Esophagus squamous epithelium (tissue), 4 donors: Measurements from ENCODE around the gene TAGLN3.

Experiments
- CTCF ChIP-seq, 6 experiments: fragments of 450-650 bp in 4 of 6; fragments of 200-600 bp in 2 of 6; sonication (generic) in 2 of 6; IDR thresholded peaks; one replicate each; pipeline ENCODE4 v1.5.1; 2016 to 2019; ENCODE audit warnings: antibody characterized with exemption in 6 of 6, mild to moderate bottlenecking in 4 of 6, moderate library complexity in 4 of 6
- POLR2A ChIP-seq, 4 donors: fragments of 450-650 bp; IDR thresholded peaks; one replicate each; pipeline ENCODE4 v1.6.1; 2017; ENCODE audit warnings: antibody characterized with exemption in 4 of 4, mild to moderate bottlenecking in 4 of 4, moderate library complexity in 3 of 4

- no peak for TF ChIP-seq CTCF (IDR thresholded peaks at IDR 0.05)
- no peak for TF ChIP-seq POLR2A (IDR thresholded peaks at IDR 0.05)
These were observed 47.9 kb downstream of the TAGLN3 start for GRCh38 chr3:112046599-112046998.
